Cerebellar cortex (tissue), 1 donor: ENCODE data around the gene MSH4.
"Not testable (repeated sequence)": the region's sequence is repeated elsewhere in the genome, so short reads cannot be mapped to it uniquely, and the experiment has no call there.

ENCODE experiments used
- DNase-seq: peaks from one replicate; pipeline ENCODE4 v3.0.0-alpha.2; 2015; ENCODE audit warnings: low spot score

Gene MSH4

DNA sequence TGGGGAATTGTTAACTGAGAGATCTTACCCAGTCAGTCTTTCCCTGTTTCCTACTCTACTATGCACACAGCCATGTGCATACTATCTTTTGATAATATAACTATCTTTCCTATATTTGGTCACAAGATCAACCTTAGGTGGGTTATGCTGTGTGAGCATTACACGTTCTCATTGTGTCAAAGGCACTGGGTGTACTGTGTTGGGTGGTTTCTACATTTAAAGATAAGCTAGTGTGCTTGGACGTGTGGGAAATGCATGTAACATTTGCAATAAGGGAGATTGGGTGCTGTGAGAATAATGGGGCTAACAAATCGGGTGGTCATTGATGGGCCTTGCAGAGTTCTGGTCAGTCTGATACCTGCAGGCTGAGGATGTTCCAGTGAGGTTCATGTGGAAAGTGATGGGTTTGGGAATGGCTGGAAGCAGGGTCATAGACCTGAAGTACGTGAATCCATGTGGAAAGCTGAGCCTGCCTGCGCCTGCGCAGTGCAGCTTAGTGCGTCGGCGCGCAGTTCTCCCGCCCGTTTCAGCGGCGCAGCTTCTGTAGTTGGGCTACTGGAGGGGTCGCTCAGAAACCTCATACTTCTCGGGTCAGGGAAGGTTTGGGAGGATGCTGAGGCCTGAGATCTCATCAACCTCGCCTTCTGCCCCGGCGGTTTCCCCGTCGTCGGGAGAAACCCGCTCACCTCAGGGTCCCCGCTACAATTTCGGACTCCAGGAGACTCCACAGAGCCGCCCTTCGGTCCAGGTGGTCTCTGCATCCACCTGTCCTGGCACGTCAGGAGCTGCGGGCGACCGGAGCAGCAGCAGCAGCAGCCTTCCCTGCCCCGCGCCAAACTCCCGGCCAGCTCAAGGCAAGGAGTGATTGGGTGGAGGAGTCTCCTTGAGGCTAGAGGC, at the start of gene MSH4:
MSH4 (plus strand) TSS at position 507 of the 897 bp plus-strand sequence; CDS start at position 611, 104 bp downstream.
- peak; percentile 68 for DNase-seq

DNA sequence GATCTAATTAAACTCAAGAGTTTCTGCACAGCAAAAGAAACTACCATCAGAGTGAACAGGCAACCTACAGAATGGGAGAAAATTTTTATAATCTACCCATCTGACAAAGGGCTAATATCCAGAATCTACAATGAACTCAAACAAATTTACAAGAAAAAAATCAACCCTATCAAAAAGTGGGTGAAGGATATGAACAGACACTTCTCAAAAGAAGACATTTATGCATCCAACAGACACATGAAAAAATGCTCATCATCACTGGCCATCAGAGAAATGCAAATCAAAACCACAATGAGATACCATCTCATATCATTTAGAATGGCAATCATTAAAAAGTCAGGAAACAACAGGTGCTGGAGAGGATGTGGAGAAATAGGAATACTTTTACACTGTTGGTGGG, 39.5 kb upstream of the MSH4 start:
- DNase-seq: not testable (repeated sequence)

DNA sequence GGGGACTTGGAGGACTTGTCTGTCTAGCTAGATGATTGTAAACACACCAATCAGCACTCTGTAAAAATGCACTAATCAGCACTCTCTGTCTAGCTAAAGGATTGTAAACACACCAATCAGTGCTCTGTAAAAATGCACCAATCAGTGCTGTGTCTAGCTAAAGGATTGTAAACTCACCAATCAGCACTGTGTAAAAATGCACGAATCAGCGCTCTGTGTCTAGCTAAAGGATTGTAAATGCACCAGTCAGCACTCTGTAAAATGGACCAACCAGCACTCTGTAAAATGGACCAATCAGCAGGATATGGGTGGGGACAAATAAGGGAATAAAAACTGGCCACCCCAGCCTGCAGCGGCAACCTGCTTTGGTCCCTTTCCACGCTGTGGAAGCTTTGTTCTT, 38.1 kb upstream of the MSH4 start:
- not testable (repeated sequence) for DNase-seq

DNA sequence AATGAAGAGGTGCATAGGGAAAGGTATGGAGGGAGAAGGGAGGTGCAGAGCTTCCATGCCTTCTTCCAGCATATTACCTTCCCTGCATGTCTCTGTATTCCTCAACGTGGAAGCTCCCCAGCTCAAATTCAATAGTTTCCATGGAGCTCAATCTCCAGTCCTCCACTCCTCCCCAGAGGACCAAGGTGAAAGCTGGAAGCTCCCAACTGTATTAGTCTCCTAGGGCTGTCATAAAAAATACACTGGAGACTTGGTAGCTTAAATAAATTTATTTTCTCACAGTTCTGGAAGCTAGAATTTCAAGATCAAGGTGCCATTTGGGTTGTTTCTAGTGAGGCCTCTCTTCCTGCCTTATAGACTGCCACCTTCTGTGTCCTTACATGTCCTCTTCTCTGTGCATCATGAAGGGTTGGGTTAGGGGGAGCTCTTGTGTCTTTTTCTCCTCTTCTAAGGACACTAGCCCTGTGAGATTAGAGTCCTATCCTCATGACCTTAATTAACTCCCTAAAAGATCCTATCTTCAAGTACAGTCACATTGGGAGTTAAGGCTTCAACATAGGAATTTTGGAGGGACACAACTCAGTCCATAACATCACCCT, 32.5 kb upstream of the MSH4 start:
- no peak for DNase-seq

DNA sequence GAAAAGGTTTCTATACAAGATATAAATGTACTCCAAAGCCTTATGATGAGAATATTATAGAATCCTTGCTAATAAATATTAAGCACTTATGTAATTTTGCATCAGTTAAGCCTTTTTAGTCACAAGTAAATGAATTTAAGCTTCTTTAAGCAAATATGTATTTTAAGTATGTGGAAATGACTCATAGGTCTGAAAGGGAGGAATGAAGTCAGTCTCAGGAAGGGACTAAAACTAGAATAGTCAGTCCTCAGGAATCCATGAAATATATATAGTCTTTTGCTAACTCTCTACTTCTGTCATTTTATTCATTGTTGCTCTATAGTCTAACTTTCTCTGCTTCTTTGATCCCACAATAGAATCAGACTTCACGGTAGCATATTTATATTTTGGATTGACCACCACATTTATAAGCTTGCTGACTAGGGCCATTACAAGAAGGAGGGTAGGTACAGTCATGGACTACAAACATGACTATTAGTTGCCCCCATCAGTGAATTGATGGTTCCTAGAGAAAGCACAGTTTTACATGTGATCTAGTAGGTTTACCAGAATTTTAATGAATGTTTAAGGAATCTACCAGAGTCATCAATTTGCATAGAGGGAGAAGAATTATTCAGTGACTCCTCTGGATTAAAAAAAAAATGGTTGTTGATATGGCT, 30.9 kb upstream of the MSH4 start:
- no peak for DNase-seq

DNA sequence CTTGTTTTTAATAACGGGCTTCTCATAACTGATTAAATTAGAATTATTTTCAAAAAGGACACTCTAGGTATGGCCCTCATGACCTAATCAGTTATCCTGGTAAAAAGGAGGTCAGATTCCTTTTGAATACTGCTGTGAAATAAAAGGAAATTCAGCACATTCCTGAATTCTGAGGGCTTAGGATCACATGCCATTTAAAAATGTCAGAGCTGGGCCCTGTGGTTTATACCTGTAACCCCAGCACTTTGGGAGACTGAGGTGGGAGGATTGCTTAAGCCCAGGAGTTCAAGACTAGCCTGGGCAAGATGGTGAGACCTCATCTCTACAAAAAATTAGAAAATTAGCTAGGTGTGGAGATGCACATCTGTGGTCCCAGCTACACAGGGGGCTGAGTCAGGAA, 28.7 kb upstream of the MSH4 start:
- DNase-seq: no peak

GRCh38 chr1:75770761-75771160, 25.9 kb upstream of the MSH4 start:
- no peak for DNase-seq

DNA sequence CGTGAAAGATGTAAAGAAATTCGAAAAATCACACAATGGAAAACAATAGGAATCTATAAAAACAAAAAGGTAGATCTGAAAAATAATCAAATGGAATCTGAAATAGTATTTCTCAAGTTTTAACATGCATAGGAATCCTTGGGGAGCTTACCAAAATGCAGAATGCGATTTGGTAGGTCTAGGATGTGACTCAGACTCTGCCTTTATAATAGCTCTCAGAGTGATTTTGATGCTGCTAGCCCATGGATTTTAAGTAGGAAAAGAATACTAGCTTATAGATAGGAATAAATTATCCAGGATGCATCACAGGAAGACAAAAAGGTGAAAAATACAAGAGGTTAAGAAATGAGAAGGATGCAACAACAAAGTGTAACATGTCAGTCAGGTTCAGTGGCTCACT, 24.7 kb upstream of the MSH4 start:
- DNase-seq: no peak

DNA sequence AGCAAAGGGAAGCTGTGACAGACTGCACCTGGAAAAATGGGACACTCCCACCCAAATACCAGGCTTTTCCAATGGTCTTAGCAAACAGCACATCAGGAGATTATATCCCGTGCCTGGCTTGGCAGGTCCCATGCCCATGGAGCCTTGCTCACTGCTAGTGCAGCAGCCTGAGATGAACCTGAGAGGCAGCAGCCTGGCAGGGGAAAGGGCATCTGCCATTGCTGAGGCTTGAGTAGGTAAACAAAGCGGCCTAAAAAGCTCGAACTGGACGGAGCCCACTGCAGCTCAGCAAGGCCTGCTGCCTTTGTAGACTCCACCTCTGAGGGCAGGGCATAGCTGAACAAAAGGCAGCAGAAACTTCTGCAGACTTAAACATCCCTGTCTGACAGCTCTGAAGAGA, 18.9 kb upstream of the MSH4 start:
- DNase-seq: not testable (repeated sequence)

DNA sequence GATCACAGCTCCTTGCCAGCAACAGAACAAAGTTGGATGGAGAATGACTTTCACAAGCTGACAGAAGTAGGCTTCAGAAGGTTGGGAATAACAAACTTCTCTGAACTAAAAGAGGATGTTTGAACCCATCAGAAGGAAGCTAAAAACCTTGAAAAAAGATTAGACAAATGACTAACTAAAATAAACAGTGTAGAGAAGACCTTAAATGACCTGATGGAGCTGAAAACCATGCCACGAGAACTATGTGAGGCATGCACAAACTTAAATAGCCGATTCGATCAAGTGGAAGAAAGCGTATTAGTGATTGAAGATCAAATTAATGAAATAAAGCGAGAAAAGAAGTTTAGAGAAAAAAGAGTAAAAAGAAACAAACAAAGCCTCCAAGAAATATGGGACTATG, 18.0 kb upstream of the MSH4 start:
- not testable (repeated sequence) for DNase-seq

- not testable (repeated sequence) for DNase-seq
These were observed 16.5 kb upstream of the MSH4 start for GRCh38 chr1:75780183-75780582.

DNA sequence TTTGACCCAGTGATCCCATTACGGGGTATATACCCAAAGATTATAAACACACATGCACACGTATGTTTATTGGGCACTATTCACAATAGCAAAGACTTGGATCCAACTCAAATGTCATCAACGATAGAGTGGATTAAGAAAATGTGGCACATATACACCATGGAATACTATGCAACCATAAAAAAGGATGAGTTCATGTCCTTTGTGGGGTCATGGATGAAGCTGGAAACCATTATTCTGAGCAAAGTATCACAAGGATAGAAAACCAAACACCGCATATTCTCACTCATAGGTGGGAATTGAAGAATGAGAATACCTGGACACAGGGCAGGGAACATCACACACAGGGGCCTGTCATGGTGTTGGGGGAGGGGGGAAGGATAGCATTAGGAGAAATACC, 12.8 kb upstream of the MSH4 start:
- not testable (repeated sequence) for DNase-seq

- no peak for DNase-seq
These were observed 11.2 kb upstream of the MSH4 start for GRCh38 chr1:75785320-75785982.

- peak; percentile 97 for DNase-seq
These were observed 10.5 kb upstream of the MSH4 start, which contains the start of gene RABGGTB for GRCh38 chr1:75785983-75786853. Gene RABGGTB (plus strand): TSS chr1:75786256. CDS start chr1:75786272, 16 bp downstream.

DNA sequence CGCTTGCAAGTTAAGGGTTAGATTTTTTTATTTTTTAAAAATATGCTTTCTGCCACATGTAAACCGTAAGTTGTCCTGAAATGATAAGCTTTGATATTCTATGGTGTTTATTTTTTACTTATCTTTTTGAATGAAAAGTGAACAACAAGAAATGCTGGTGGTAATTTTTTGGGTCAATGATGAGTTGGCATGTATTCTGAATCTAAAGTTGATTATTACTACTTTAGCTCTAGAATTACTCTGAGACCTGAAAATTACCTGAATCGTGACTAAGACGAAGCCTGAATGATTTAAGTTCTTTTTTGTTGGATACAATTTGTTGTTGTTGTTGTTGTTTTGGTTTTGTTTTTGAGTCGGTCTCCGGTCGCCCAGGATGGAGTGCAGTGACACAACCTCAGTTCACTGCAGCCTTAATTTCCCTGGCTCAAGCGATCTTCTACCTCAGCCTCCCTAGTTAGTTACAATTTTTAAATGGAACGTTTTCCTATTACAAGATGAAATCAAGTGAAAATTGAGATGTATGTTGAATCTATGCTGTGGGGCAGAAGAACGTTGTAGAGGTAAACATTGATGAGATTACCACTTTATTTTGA, 9.7 kb upstream of the MSH4 start:
- no peak for DNase-seq

GRCh38 chr1:75787524-75787923, 9.2 kb upstream of the MSH4 start:
- DNase-seq: no peak

- no peak for DNase-seq
These were observed 6.7 kb upstream of the MSH4 start for GRCh38 chr1:75789988-75790387.

GRCh38 chr1:75791022-75791421, 5.7 kb upstream of the MSH4 start:
- no peak for DNase-seq

DNA sequence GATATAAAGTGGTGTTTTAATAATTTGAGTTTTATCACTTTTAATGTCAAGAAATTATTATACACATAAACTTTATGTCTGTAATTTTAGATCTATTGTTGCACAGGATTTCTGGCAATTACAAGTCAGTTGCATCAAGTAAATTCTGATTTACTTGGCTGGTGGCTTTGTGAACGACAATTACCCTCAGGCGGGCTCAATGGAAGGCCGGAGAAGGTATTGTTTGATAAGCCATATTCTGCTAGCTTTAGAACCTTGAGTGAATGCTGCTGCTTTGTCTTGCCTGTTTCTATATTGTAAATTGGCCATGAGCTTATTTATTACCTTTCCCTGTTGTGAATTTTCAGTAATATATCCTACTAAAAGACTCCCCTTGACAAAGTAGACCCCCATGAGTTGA, 4.6 kb upstream of the MSH4 start:
- no peak for DNase-seq

GRCh38 chr1:75794382-75794781, 2.3 kb upstream of the MSH4 start:
- DNase-seq: no peak

GRCh38 chr1:75795703-75796193, 934 bp upstream of the MSH4 start:
- DNase-seq: no peak
